Esophagus squamous epithelium (tissue), 4 donors: Measurements from ENCODE around the gene RAX.

ENCODE experiments used
- CTCF ChIP-seq, 6 experiments: fragments of 450-650 bp in 4 of 6; fragments of 200-600 bp in 2 of 6; sonication (generic) in 2 of 6; IDR thresholded peaks; one replicate each; pipeline ENCODE4 v1.5.1; 2016 to 2019; ENCODE audit warnings: antibody characterized with exemption in 6 of 6, mild to moderate bottlenecking in 4 of 6, moderate library complexity in 4 of 6
- POLR2A ChIP-seq, 4 donors: fragments of 450-650 bp; IDR thresholded peaks; one replicate each; pipeline ENCODE4 v1.6.1; 2017; ENCODE audit warnings: antibody characterized with exemption in 4 of 4, mild to moderate bottlenecking in 4 of 4, moderate library complexity in 3 of 4

DNA sequence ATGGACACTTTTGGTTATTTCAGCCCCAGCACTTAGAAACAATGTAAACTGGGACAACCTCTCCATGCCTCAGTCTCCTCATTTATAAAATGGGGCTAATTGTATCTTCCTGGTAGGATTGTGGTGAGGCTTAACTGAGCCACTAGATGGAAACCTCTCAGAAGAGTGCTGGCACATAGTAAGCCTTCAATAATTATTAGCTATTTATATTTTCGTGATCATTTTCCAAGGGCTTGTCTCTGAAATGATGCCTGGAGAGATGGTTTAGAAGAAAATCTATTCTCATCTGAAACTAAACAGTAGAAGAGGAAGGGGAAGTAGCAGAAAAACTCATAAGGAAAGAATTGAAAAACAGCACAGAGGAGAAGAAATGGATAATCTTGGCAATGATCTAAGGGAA is 6.8 kb downstream of the RAX start:
- TF ChIP-seq POLR2A (IDR thresholded peaks at IDR 0.05): no peak
- no peak for TF ChIP-seq CTCF (IDR thresholded peaks at IDR 0.05)
